KOPT-K1 (cell line): ENCODE results near the gene ARHGEF16.

Experiments used
- H3K27ac ChIP-seq: fragments of 200-600 bp; sonication (generic); 2 replicates; pipeline ENCODE4 v1.5.1; 2016; ENCODE audit warnings: antibody characterized with exemption, mild to moderate bottlenecking, low read depth, low read length; ENCODE audit not compliant: poor library complexity, severe bottlenecking
- H3K36me3 ChIP-seq: fragments of 200-600 bp; sonication (generic); 2 replicates; pipeline ENCODE4 v1.5.1; 2017; ENCODE audit warnings: antibody characterized with exemption, mild to moderate bottlenecking, low read length, moderate library complexity; ENCODE audit not compliant: insufficient read depth
- H3K9me3 ChIP-seq: fragments of 200-600 bp; sonication (generic); 2 replicates; pipeline ENCODE4 v1.5.1; 2017; ENCODE audit warnings: antibody characterized with exemption, low read length, mild to moderate bottlenecking; ENCODE audit not compliant: insufficient read depth, poor library complexity, severe bottlenecking

The ARHGEF16 gene

DNA sequence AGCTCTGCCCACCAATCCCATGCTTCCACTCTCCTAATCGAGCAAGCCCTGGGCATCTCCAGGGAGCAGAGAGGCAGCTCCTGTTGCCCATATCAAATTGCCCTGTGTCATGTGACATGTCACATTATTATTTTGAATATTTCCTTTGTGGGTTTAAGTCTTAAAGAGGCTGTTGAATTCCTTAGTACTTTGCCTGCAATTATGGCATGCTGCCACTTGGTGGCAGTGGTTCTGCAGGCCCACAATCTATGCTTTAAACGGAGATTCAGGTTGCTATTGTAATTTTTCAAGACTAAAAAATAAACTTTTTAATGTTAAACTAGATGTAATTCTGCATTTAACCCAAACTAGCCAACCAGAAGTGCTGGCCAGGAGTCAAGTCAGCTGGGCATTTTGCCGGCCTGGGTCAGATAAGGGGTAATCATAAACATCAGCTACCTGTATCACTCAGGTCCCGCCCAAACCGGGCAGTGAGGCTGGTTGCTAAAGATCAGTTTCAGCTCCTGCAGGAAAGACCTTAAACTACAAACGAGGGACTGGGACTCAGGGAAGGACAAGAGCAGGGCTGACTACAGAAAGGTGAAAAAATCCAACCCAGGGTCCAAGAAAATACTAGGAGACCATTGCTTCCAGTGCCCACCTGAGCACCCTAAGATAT is 37.3 kb upstream of the ARHGEF16 start:
- peaks cover 15% of the 10 kb centered on the region for H3K9me3 ChIP-seq
- H3K36me3 ChIP-seq = no peaks in the 10 kb centered on the region
- no peak overlapping the region for H3K27ac ChIP-seq

DNA sequence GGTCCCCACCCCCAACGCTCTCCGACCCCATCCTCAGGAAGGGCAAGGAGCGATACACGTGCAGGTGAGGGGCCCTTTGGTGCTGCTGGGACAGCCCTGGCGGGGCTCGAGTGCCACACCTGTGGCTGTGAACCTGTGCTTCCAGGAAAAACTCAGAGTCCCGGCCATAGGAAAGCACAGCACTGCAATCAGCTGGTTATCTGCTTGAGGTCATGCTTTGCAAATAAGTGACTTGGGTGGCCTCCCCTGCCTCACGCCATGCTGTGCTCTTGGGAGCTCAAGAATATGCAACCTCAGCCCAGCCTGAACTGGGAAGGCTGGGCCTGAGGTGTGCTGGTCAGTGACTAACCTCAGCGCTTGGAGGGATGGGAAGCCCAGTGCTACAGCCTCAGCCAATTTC is 36.5 kb upstream of the ARHGEF16 start:
- Histone ChIP-seq H3K27ac (no peak overlapping the region), H3K36me3 (no peaks in the 10 kb centered on the region), H3K9me3 (peaks cover 15% of the 10 kb centered on the region)

DNA sequence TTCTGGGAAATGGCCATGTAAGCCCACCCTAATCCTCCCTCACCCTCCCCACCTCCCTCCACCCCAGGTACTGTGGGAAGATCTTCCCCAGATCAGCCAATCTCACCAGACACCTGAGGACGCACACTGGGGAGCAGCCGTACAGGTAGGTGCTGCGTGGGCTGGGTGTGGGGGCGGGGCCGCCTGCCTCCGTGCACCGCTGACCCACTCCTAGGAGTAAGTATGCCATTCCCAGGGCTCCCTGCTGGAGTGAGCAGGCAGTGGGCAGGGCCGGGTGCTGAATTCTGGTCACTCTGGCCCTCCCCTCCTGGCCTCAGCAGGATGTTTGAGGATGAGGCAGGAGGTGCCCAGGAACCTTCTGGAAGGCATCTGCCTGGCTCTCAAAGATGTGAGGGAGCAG is 35.9 kb upstream of the ARHGEF16 start:
- peaks cover 15% of the 10 kb centered on the region for H3K9me3 ChIP-seq
- H3K36me3 ChIP-seq = no peaks in the 10 kb centered on the region
- H3K27ac ChIP-seq = no peak overlapping the region

DNA sequence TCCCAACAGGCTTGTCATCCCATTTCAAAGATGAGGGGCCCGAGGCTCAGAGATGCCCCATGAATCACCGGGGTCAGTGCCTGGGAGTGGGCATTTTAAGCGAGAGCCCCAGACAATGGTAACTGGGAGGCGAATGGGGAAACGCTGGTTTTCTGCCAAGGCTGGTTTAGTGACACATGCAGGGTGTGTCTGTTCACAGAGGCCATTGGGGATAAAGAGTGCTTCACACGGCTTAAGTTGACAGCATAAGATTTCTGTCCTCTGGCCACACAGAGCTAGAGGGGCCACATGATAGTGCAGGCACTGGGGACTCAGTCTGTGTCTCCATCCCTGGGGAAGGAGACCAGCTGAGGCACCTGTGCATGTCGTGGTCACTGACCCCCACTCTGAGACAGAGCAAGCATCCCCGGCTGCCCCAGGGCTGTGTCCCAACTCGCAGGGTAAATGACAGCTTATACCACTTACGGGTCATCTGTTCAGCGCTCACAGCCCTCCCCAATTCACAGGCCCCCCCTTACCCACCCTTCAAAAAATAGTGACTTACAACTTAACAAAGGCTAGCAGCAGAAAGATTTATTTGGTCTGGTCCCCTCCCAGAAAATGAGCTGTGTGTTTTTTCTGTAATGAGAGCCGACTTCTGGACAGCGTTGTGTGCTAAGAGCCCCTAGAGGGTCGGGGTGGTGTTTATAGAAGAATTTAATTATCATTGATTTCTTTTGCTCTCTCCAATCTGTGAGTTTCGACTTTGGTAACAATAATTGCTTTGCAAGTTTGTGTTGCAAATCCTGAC is 34.9 kb upstream of the ARHGEF16 start:
- Histone ChIP-seq H3K36me3 (no peaks in the 10 kb centered on the region), H3K27ac (no peak overlapping the region), H3K9me3 (peaks cover 15% of the 10 kb centered on the region)

DNA sequence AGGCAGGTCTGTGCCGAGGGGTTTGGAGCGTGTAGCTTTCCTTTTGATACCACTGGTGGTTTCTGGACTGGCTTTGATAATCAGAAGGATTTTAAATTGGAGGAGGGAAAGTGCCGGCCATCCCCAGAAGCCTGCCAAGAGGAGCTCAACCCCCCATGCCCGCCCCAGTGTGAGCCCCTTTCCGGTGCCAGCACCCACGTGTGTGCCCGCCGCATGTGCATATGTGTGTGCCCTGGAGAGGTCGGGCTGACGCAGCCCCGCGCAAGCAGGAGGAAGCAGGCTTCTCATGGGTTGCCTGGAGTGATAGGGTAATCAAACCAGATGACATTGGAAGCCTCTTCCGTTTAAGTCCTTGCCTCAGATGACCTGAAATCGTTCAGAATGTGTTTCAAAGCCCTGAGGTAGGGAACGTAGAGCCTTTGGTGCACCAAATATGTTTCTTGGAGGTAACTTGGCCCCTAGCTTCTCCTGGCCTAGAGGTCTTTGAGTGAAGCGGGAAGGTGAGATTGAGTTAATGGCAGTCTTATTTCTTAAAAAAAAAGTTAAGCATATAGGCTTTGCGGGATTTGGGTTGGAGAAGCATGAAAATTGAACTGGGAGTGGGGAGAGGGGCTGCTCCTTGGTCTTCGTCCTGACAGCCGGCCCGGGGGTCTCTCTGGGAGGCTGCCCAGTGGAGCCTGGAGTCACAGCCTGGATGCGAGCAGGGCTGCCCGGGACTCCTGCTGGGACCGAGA is 34.1 kb upstream of the ARHGEF16 start:
- Histone ChIP-seq H3K36me3 (no peaks in the 10 kb centered on the region), H3K9me3 (peaks cover 15% of the 10 kb centered on the region), H3K27ac (no peak overlapping the region)

DNA sequence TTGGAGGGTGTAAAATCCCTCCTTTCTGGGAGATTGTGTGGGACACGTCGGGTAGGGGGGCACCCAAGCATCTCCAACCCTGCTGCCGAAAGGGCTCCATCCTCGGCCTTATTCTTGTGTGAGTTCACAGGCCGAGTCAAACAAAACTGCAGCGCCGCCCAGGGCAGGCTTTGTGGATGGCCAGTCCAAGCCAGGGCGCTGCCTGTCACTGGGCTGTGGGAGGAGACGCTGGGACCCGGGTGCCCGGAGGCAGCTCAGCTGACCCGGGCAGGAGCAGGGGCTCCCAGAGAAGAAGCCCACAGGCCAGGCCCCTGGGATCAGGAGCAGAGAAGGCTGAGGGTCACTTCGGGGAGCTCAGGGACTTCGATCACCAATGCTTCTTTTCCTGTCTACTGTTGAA is 31.8 kb upstream of the ARHGEF16 start:
- Histone ChIP-seq H3K27ac (no peak overlapping the region), H3K36me3 (no peaks in the 10 kb centered on the region), H3K9me3 (peaks cover under 1% of the 10 kb centered on the region)

DNA sequence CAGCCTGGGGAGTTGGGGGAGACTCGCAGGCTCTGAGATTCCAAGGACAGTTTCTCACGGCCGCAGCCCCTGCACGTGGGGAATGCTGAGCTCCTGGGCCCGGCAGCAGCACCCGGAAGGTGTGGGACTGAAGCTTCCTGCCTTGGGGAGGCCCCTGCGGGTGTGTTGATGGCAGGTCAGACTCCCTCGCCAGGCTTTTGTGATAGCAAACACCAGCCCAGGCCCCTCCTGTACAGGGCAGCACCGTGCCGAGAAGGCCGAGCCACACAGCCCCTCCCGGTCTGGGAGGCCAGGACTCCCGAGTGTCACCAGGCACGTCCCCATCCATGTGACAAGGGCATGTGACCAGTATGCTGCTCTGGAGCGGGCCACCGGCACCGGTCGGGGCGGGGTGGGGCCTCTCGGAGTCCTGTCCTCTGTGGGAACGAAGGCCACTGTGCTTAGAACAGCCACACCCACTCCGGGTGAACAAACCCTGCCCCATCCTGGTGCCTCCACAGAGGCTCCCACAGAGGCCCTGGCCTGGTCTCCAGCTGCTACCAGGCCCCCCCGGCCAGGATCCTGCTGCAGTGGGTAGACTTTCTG is 31.1 kb upstream of the ARHGEF16 start:
- no peak overlapping the region for H3K27ac ChIP-seq
- no peaks in the 10 kb centered on the region for H3K9me3 ChIP-seq

DNA sequence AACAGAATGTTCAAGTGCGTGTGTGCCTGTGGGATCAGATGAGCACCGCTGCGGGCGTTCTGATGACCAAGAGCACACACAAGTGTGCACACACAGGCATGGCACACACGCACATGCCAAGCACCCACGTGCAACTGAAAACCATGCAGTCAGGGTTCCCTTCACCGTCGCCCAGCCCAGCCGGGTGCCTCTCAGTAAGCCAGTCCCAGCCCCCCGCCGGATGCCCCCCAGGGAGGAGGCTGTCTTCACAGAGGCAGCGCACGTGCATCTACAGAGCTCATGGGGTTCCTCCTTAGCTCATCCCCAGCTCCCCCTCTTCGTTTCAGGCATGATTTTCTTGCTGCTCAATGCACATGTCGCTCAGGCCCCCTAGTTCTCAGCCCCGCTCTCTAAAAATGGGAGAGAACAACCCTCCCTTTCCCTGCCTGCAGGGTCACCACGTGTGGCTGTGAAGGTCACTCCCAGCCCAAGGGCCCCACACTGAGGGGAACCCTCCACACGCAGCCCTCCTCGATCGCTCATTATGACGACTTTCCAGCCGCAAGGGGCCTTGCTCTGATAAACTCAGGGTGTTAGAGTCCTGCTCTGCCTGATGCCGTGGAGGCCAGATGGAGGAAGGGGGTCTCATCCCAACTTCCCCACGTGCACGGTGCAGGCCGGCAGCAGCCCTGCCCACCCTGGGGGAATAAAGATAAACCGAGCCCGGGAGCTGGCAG is 30.4 kb upstream of the ARHGEF16 start:
- Histone ChIP-seq H3K36me3 (no peaks in the 10 kb centered on the region), H3K9me3 (no peaks in the 10 kb centered on the region), H3K27ac (no peak overlapping the region)

More for the DNA sequence above, 31.1 kb upstream of the ARHGEF16 start:
- H3K36me3 ChIP-seq = no peaks in the 10 kb centered on the region

DNA sequence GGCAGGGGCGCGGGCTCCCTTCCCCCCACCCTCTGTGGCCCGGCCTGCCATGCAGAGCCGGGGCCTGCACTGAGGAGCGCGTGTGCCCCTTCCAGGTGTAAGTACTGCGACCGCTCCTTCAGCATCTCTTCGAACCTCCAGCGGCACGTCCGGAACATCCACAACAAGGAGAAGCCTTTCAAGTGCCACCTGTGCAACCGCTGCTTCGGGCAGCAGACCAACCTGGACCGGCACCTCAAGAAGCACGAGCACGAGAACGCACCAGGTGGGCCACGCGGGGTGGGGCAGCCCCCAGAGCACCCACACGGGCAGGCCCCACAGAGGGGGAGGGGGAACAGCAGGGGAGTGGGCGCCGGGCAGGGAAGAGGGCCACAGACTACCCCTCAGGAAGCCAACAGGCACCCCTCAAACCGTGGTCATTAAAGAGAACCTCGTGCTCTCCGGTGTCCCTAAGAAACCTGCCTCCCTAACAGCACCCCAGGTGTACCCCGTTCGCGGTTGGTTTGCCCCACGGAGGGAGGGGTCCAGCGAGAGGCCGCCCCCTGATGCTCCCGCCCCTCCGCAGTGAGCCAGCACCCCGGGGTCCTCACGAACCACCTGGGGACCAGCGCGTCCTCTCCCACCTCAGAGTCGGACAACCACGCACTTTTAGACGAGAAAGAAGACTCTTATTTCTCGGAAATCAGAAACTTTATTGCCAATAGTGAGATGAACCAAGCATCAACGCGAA is 28.8 kb upstream of the ARHGEF16 start:
- Histone ChIP-seq H3K9me3 (no peaks in the 10 kb centered on the region), H3K36me3 (no peaks in the 10 kb centered on the region), H3K27ac (no peak overlapping the region)

DNA sequence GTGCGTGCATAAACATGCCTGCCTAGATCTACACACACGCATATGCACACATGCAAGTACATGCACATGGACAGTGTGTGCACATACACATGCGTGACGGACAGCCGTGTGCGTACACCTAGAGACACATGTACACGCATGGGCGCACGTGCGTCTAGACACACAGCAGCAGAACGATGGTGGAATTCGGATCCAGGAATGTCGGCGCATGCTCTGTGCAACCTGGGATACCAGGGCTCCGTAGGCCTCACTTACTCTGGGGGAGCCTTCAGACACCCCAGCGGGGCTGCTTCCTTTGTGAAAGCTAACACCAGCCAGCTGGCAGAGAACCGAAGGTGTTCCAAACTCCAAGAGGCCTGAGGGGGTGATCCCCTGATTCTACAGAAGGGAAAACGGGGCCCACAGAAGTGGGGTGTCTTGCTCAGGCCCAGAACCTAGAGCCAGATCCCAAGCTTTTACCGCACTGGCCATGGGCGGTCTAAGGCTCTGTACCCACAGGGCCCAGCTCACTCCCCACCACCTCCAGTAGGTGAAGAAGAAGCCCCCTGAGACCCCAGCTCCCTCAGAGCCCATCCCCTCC is 27.4 kb upstream of the ARHGEF16 start:
- Histone ChIP-seq H3K9me3 (no peaks in the 10 kb centered on the region), H3K36me3 (no peaks in the 10 kb centered on the region), H3K27ac (no peak overlapping the region)

DNA sequence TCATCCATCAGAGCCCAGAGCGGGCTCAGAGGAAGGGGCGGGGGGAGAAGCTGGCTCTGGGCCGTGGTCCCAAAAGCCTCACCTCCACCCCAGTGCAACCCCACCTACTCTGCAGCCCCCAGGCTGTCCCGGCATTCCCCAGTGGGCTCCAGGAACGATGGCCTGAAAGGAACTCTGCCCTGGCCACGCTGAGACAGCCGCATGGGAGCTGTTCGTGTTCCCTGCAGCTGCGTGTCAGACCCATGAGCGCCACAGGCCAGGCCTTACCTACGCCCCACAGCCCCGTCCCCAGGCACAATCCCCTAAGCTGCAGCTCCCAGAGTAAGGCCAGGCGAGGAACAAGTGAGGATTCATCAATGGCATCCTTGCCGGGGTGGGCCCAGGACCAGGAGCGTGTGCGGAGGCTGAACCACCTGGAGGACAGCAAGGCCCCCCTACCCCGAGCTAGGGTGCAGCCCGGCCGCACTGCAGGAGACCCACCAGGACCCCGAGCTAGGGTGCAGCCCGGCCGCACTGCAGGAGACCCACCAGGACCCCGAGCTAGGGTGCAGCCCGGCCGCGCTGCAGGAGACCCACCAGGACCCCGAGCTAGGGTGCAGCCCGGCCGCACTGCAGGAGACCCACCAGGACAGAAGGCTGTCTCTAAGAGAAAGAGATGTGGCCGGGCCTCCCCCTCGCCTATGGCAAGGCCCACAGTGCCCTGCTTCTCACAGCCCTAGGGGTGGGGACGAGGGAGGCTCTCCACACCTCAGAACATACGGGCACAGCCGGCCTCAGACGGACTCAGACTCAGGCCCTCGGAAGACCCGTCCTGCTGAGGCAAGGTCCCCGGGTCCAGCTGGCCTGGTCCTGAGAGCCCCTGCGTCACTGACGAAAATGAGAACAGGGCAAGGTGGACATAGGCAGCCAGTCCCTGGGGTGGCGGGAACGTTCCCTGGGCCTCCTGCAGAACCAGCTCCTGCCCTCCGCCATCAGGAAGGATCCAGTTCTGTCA is 26.5 kb upstream of the ARHGEF16 start:
- Histone ChIP-seq H3K9me3 (no peaks in the 10 kb centered on the region), H3K36me3 (no peaks in the 10 kb centered on the region), H3K27ac (no peak overlapping the region)

DNA sequence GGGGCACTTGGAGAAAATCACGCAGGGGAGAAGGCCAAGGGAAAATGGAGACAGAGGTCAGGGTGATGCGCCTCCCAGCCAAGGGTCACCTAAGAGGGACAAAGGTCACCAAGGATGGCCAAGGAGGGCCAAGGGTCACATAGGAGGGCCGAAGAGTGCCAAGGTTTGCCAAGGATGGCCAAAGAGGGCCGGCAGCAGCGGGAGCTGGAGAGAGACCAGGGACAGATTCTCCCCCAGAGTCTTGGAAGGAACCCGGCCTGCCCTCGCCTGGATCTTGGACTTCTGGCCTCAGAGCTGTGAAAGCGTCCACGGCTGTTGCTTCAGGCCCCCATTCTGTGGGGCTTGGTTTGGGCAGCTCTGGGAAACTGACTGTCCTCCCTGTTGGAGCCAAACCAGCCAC is 25.6 kb upstream of the ARHGEF16 start:
- Histone ChIP-seq H3K9me3 (no peaks in the 10 kb centered on the region), H3K27ac (no peak overlapping the region), H3K36me3 (no peaks in the 10 kb centered on the region)

DNA sequence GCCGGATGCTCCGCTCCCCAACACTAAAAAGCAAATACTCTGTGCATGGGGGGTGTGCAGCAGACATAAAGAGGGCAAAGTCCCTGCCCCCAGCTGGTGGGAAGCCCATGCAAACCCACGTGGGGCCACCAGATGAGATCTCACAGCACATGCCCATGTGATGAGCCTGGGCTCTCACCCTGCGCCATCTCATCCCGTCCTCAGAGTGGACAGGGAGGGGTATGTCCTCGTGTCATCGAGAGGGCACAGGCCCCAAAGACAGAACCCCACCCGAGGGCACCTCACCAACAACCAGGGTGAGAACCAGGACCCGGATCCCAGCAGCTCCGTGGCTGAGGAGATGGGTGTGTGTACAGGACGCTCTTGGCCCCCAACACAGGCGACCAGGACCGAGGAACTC is 25.1 kb upstream of the ARHGEF16 start:
- Histone ChIP-seq H3K36me3 (no peaks in the 10 kb centered on the region), H3K9me3 (no peaks in the 10 kb centered on the region), H3K27ac (no peak overlapping the region)
